DND-41 (cell line): ENCODE results near the gene P2RY4.

Source experiments
- CTCF ChIP-seq: IDR thresholded peaks from 2 replicates; pipeline ENCODE4 v1.5.1; 2012; ENCODE audit warnings: borderline replicate concordance, low read length, moderate library complexity, mild to moderate bottlenecking; ENCODE audit not compliant: poor library complexity, severe bottlenecking; ENCODE audit errors: extremely low read depth
- EZH2 ChIP-seq: IDR thresholded peaks from 3 replicates; pipeline ENCODE4 v1.6.1; 2012; ENCODE audit warnings: borderline replicate concordance, low read depth, mild to moderate bottlenecking, moderate library complexity, low read length, inconsistent platforms; ENCODE audit not compliant: severe bottlenecking

GRCh38 chrX:70219938-70220764 lies 39.9 kb downstream of the P2RY4 start:
- no peak for TF ChIP-seq CTCF
- TF ChIP-seq EZH2 = no peak
